Placental epithelial cell (primary cell): ENCODE measurements around the gene HUNK. TPM values are rescaled to one million over a fixed set of nuclear protein-coding genes. Genes with fewer than 3 reads are reported as not detected.

Experiments
- total RNA-seq: library from RNA; depleted of rRNA; stranded (reverse); fragments of >200 nt; gene quantifications from 2 replicates; pipeline ENCODE4 v1.2.3, GENCODE V29; 2012

HUNK gene
- 0.22 and 0.79 TPM in 2 replicates for total RNA-seq

DNA sequence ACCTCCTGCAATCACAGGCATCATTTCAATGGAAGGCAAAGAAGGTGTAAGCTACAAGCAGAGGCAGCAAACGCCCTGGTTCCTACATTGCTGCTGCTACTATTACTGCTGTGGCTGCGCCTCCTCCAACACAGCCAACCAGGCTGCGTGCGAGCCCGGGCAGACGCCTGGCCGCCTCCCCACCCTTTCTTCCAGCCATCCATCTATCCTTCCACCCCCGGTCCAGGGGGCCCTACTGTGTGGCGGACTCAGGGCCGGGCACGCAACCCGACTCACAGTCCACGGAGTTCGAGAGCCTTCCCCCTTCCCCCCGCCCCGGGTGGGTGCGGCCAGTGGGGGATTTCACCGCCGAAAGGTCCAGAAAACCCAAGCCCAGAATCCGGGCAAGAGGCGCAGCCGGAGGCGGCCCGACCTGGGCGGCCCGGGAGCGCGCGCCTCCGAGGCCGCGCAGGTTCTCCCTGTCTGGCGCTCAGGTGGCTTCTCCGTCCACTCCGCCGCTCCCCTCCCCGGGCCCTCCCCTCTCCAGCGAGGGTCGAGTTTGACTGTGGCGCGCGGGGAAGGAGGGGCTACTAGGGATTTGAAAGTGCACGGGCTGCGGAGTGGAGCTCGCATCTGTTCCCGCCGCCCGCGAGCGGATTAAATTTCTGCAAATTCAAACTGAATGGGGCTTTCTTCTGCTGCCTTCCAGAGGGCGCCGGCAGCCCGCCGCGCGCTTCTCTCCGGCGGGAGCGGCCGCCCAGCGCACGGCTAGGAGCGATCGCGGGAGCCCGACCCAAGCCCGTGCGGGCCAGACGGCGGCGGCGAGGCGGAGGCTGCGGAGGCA, at the start of gene HUNK:
Gene HUNK, plus strand, starts transcription at position 569 of the 823 bp plus-strand sequence. CDS start 655 bp downstream, outside the sequence.

Other genes with a start within 250 kb of the HUNK start
- gene SOD1, start 213.3 kb upstream of the HUNK start, total RNA-seq = 137 and 145 TPM in 2 replicates
- 7.8 and 8.6 TPM in 2 replicates for gene SCAF4, start 140.9 kb upstream of the HUNK start, total RNA-seq